SHP77 (cell line): ENCODE measurements around the gene PTGDR.

Experiments
- DNase-seq, 2 experiments: peaks; one replicate each; lab custom pipeline; 2025; lab: John Stamatoyannopoulos, UW

The PTGDR gene, protein sequence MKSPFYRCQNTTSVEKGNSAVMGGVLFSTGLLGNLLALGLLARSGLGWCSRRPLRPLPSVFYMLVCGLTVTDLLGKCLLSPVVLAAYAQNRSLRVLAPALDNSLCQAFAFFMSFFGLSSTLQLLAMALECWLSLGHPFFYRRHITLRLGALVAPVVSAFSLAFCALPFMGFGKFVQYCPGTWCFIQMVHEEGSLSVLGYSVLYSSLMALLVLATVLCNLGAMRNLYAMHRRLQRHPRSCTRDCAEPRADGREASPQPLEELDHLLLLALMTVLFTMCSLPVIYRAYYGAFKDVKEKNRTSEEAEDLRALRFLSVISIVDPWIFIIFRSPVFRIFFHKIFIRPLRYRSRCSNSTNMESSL

DNA sequence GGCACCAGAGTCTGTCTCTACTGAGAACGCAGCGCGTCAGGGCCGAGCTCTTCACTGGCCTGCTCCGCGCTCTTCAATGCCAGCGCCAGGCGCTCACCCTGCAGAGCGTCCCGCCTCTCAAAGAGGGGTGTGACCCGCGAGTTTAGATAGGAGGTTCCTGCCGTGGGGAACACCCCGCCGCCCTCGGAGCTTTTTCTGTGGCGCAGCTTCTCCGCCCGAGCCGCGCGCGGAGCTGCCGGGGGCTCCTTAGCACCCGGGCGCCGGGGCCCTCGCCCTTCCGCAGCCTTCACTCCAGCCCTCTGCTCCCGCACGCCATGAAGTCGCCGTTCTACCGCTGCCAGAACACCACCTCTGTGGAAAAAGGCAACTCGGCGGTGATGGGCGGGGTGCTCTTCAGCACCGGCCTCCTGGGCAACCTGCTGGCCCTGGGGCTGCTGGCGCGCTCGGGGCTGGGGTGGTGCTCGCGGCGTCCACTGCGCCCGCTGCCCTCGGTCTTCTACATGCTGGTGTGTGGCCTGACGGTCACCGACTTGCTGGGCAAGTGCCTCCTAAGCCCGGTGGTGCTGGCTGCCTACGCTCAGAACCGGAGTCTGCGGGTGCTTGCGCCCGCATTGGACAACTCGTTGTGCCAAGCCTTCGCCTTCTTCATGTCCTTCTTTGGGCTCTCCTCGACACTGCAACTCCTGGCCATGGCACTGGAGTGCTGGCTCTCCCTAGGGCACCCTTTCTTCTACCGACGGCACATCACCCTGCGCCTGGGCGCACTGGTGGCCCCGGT is at the start of gene PTGDR:
Gene PTGDR, plus strand, starts transcription at position 198 of the 778 bp plus-strand sequence. Its CDS starts 117 bp downstream, at position 315.
- DNase-seq = no peak

GRCh38 chr14:52219488-52220084 is 47.9 kb upstream of the PTGDR start:
- no peak for DNase-seq

DNA sequence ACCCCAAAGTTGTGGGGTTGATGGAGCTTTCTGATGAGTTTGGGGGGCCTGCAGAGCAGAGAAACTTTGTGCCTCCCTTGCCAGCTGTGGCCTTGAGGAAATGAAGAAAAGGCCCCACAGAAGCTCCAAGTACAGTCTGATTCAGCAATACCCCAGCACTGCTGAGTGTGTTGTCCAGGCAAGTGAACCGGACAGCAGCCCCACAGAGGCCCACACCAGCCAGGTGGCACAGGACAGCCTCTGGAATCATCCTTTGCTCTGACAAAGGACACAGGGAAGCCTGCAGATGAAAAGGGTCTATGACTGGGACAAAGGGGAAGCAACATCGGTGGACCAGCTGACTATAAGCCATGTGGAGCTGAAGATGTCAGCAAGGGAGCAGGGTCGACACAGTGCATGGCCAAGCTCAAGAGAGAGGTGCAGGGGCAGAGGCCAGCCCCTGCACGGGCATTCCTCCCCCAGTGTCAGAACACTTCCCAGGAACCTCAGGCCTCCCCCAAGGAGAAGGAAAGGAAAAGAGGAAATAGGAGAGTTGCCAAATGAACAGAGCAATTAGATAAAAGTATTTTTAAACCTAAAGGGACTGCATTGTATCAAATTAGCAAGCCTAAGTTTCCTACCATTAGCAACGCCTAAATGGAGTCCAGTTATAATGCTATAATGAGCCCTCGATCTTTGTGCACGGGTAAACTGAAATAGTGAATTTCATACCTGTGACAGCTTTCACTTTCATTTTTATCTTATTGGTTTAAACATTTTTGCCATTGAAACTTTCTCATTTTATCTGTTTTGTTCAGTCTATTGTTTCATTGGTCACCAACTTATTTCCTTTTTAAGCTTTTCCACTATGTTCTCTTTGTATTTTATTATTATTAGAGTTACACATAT is 46.3 kb upstream of the PTGDR start:
- no peak for DNase-seq

- DNase-seq = peak; percentile 14 to 38
Observed at GRCh38 chr14:52222901-52223300, 44.6 kb upstream of the PTGDR start.

- no peak for DNase-seq
Observed at GRCh38 chr14:52227619-52228222, 39.8 kb upstream of the PTGDR start.

GRCh38 chr14:52233693-52234092 is 33.8 kb upstream of the PTGDR start:
- DNase-seq = no peak

- no peak for DNase-seq
Observed at GRCh38 chr14:52235434-52235833, 32.1 kb upstream of the PTGDR start.

DNA sequence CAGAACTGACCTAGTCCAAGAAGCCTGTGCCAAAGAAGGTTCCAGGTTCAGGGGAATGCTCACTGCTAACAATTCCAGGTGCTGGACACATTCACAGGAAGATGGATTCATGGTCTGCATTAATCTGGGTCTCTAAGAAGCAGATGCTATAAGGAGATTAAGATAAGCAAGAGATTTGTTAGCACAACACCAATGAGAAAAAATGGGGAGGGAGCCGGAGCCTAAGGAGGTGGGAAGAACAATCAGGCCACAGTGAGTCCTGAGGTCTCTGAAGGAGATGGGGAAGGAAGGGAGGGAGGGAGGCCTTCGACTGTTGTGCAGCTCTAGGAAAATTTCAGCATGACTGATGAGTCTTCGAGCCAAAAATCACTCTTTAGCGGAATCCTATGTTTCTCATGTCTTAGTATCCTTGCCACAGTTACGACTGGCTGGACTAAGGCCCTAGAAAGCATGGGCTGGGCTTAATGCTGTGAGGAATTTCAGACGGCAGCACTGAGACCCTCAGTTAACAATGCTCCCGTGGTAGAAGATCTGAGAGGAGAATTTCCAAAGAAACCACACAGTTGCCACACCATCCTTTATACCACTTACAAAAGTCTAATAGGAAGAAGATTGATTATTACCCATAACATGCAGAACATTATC is 31.5 kb upstream of the PTGDR start:
- DNase-seq = no peak

DNA sequence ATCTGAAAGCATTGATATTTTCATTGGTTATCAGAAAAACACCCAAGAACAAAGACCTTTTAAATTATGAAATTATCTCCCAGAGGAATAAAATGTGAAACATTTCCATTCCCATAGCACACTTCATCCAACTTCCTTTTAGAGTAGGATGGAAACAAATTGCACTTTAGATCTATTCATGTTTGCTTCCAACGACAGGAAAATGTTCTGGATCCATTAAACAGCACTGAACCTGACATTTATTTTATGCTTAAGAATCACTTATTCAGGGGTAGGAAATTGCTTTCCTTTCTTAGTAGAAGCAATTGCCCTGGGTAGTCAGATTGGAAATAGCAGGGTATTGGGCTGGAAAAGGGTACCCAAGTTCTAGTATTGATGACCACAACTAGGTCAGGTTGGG is 28.8 kb upstream of the PTGDR start:
- DNase-seq = no peak

- no peak for DNase-seq
Observed at GRCh38 chr14:52240623-52241022, 26.9 kb upstream of the PTGDR start.

GRCh38 chr14:52241087-52241793 is 26.3 kb upstream of the PTGDR start:
- DNase-seq = no peak

- no peak for DNase-seq
Observed at GRCh38 chr14:52244328-52244727, 23.2 kb upstream of the PTGDR start.

DNA sequence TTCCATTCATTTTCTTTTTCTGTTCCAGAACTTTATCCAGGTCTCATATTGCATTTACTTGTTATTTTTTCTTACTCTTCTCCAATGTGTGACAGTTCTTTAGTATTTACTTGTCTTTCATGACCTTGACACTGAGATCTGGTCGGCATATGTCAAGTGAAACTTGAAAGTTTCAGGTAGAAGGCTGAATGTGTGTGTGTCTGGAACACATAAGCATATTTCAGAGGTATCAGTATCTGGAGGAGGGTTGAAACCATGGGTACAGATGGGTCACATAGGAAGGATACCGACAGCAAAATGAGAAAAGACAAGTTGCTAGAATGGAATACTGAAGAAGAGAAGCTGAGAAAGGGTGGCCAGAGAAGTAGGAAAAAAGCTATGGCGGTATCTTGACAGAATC is 22.5 kb upstream of the PTGDR start:
- DNase-seq = no peak

- DNase-seq = no peak
Observed at GRCh38 chr14:52248057-52248456, 19.4 kb upstream of the PTGDR start.

DNA sequence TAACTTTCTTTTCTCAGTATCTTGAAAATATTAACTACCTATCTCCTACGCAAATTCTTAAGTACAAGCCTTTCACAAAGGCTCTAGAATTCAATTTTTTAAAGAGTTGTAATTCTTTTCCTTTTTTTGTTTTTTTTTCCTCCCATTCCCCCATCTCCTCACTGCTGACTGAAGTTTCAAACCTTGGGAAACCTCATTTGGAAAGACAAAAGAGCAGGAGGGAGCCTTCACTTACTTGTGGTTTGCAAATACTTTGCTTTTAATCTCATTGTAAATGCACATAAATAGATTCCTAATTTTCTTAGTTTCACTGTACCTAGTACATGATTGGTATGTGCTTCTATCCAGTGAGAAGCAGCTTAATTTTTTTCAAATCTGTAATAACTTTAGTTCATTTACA is 15.8 kb upstream of the PTGDR start:
- no peak for DNase-seq

GRCh38 chr14:52253503-52253902 is 14.0 kb upstream of the PTGDR start:
- DNase-seq = no peak

DNA sequence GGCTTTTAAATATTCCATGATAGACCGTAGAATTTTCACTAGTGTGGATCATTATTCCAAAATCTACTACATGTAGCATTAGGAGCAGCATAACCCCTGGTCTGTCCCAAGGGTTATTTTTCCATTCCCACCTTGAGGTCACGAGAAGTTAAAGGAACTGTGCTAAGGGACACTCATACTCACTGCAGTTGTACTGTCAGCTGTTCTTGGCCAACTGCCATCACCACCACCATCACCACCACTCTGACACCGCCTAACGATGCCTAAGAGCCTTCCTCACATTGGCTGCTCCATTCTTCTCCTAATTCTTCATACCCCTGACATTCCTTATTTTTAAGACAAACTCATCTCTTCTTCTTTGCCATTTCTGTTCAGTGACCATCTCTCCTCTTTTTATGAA is 13.4 kb upstream of the PTGDR start:
- no peak for DNase-seq

GRCh38 chr14:52258783-52259182 is 8.7 kb upstream of the PTGDR start:
- DNase-seq = no peak

- no peak for DNase-seq
Observed at GRCh38 chr14:52259434-52259833, 8.1 kb upstream of the PTGDR start.

- DNase-seq = no peak
Observed at GRCh38 chr14:52262600-52262999, 4.9 kb upstream of the PTGDR start.
